ENCODE data around the gene FKBP4. TPM values are rescaled to one million over a fixed set of nuclear protein-coding genes. Genes with fewer than 3 reads are reported as not detected.

FKBP4 gene
- total and polyA plus RNA-seq, 2 of the 13 experiments (the other 11 are each of a cell fraction or from before 2014, with no cell fraction given) = 25.7 to 66.1 TPM

DNA sequence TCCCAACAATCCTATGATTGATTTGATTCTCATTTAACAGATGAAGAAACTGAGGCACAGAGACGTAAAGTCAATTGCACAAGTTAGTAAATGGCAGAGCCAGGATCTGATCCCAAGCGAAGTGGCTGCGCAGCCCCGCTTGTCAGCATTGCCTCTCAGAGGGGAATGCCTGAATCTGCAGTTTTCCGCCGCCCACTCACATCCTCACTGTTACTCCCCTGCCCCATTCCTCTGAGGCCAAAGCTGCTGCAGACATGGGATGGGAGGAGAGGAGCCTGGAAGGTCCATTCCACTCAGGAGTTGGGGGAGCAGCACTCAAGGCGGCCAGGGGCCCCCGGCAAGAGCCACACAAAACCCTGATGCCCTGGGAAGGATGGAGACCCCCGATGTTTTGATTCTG, 39.0 kb downstream of the FKBP4 start:
- BruUV-seq (replicated peaks) = no TSS peak
- H3K79me2 ChIP-seq (ENCODE audit: insufficient read depth, low read length) = no peaks in the 10 kb centered on the region
- no peaks in the 10 kb centered on the region for H3K4me1 ChIP-seq (ENCODE audit: insufficient read depth, low read length)
- WGBS (ENCODE audit: low lambda C conversion rate) = 91% methylated on average over 9 of the region's 9 CpGs
- in situ Hi-C loops (cut with HindIII; ENCODE audit: extremely low pct_ligation_motif_present, low pct_unique_long_range_greater_than_20kb) (no loop called here), intact Hi-C loops (cut with micrococcal nuclease; ENCODE audit: unreplicated experiment) (no loop called here)
- H3K9ac ChIP-seq (ENCODE audit: insufficient read depth, low read depth, low read length) = no peak overlapping the region
- POLR2A ChIA-PET = interaction anchor here (0.6 kb wide), 2 partner anchors 16 to 67 kb away, joined by 3 read pairs; no protein-coding TSS in a partner anchor
- H3K4me2 ChIP-seq (ENCODE audit: low read depth, low read length) = no peak overlapping the region
- H3K36me3 ChIP-seq (replicated peaks in 1 of 2; ENCODE audit: control insufficient read depth in 1 of 2, insufficient read depth in 2 of 2, low read length in 2 of 2) = no peaks in the 10 kb centered on the region; a peak in 2 of 5 replicates
- CTCF ChIA-PET (ENCODE audit: low intra/inter-chr PET ratio, low total read pairs) = no interaction called here
- FAIRE-seq (no peak), DNase-seq (ENCODE audit: low spot score) (no peak), ATAC-seq (no peak)
- no peaks in the 10 kb centered on the region for H3K9me3 ChIP-seq (ENCODE audit: low read length)
- no peak overlapping the region for H3K27ac ChIP-seq (ENCODE audit: extremely low read length, insufficient read depth, low read length)
- TF ChIP-seq GATAD1 (CRISPR knock-in tag; IDR thresholded peaks at IDR 0.05) (no peak), REXO4 (CRISPR knock-in tag; IDR thresholded peaks at IDR 0.05; ENCODE audit: borderline replicate concordance) (no peak), CBX5 (CRISPR knock-in tag; IDR thresholded peaks at IDR 0.05; ENCODE audit: borderline replicate concordance) (no peak), RELA (CRISPR knock-in tag; IDR thresholded peaks at IDR 0.05) (no peak), ATRX (CRISPR knock-in tag; IDR thresholded peaks at IDR 0.05; ENCODE audit: borderline replicate concordance) (no peak), TCF7 (IDR thresholded peaks at IDR 0.05; ENCODE audit: low read depth) (no peak), MYC (CRISPR knock-in tag; IDR thresholded peaks at IDR 0.05; ENCODE audit: borderline replicate concordance) (no peak)
- TF ChIP-seq, protein P1, sequence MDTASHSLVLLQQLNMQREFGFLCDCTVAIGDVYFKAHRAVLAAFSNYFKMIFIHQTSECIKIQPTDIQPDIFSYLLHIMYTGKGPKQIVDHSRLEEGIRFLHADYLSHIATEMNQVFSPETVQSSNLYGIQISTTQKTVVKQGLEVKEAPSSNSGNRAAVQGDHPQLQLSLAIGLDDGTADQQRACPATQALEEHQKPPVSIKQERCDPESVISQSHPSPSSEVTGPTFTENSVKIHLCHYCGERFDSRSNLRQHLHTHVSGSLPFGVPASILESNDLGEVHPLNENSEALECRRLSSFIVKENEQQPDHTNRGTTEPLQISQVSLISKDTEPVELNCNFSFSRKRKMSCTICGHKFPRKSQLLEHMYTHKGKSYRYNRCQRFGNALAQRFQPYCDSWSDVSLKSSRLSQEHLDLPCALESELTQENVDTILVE (CRISPR knock-in tag; IDR thresholded peaks at IDR 0.05) = no peak
- TF ChIP-seq, protein P2, sequence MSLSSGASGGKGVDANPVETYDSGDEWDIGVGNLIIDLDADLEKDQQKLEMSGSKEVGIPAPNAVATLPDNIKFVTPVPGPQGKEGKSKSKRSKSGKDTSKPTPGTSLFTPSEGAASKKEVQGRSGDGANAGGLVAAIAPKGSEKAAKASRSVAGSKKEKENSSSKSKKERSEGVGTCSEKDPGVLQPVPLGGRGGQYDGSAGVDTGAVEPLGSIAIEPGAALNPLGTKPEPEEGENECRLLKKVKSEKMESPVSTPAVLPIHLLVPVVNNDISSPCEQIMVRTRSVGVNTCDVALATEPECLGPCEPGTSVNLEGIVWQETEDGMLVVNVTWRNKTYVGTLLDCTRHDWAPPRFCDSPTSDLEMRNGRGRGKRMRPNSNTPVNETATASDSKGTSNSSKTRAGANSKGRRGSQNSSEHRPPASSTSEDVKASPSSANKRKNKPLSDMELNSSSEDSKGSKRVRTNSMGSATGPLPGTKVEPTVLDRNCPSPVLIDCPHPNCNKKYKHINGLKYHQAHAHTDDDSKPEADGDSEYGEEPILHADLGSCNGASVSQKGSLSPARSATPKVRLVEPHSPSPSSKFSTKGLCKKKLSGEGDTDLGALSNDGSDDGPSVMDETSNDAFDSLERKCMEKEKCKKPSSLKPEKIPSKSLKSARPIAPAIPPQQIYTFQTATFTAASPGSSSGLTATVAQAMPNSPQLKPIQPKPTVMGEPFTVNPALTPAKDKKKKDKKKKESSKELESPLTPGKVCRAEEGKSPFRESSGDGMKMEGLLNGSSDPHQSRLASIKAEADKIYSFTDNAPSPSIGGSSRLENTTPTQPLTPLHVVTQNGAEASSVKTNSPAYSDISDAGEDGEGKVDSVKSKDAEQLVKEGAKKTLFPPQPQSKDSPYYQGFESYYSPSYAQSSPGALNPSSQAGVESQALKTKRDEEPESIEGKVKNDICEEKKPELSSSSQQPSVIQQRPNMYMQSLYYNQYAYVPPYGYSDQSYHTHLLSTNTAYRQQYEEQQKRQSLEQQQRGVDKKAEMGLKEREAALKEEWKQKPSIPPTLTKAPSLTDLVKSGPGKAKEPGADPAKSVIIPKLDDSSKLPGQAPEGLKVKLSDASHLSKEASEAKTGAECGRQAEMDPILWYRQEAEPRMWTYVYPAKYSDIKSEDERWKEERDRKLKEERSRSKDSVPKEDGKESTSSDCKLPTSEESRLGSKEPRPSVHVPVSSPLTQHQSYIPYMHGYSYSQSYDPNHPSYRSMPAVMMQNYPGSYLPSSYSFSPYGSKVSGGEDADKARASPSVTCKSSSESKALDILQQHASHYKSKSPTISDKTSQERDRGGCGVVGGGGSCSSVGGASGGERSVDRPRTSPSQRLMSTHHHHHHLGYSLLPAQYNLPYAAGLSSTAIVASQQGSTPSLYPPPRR (CRISPR knock-in tag; IDR thresholded peaks at IDR 0.05; ENCODE audit: borderline replicate concordance) = no peak
- H3K4me3 ChIP-seq (replicated peaks in 1 of 3; ENCODE audit: insufficient read depth in 1 of 3, low read depth in 2 of 3, low read length in 3 of 3) = no peak overlapping the region
- no peaks in the 10 kb centered on the region for H4K20me1 ChIP-seq (ENCODE audit: insufficient read depth, low read length)
- H2AFZ ChIP-seq (ENCODE audit: low read length) = no peak overlapping the region
- no peaks in the 10 kb centered on the region for H3K27me3 ChIP-seq (ENCODE audit: control insufficient read depth in 1 of 2, insufficient read depth in 2 of 2, low read length in 2 of 2)

All from HepG2 (cell line).